ENCODE data around the gene SULT1A2.

- TF ChIP-seq CTCF (optimal IDR thresholded peaks at IDR 0.05 in 1 of 3, IDR thresholded peaks at IDR 0.05 in 1 of 3, conservative IDR thresholded peaks at IDR 0.05 in 1 of 3; ENCODE audit: extremely low read depth in 1 of 3, insufficient read depth in 2 of 3, low read length in 3 of 3) (no peak), EZH2 (IDR thresholded peaks at IDR 0.05; ENCODE audit: low read length) (no peak)
Observed at GRCh38 chr16:28561557-28562187, 35.2 kb downstream of the SULT1A2 start.

Data from keratinocyte (primary cell).